Hepatocyte (in vitro differentiated cells): ENCODE results near the gene ACADVL.

Experiments
- EZH2phosphoT487 ChIP-seq: fragments of 200-600 bp; sonication (generic); IDR thresholded peaks from one replicate; pipeline ENCODE4 v1.6.1; 2018; ENCODE audit warnings: antibody characterized with exemption, mild to moderate bottlenecking, low read depth, moderate library complexity; ENCODE audit not compliant: unreplicated experiment, severe bottlenecking
- TF ChIP-seq, protein P1 (sequence below): fragments of 200-600 bp; sonication (generic); IDR thresholded peaks from 2 replicates; pipeline ENCODE4 v1.5.1; 2016; ENCODE audit warnings: antibody characterized with exemption, mild to moderate bottlenecking; ENCODE audit not compliant: poor library complexity

DNA sequence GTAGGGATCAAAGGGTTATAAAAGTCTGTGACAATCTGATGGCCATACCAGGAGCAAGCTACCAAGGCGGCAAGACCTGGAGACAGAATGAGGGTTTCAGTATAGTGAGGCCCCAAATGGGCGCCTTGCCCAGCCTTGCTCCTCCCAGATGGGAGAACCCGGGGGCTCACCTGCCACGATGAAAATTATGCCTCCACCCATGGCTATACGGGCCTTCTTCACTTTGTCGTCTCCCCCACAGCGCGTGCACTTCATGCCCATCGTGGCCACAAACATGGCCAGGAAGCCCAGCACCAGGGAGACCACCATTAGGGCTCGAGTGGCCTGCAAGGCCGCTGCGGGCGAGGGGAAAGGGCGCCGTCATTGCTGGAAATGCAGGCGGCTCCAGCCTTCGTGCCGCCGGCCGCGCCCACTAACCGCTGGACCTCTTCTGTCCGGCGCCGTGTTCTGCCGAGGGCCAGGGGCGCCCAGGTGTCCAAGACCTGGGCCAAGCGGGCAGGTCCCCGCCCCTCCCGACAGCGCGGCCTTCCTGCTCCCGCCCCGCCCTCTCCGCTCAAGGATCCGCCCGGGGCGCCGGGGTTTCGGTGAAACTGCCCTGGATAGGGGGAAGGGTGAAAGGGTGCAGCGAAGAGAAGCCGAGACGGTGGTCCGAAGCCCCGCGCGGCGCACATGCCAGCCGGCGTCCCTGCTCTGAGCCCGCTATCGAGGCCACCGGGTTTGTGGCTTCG, 41.1 kb downstream of the ACADVL start:
- TF ChIP-seq, protein P1, sequence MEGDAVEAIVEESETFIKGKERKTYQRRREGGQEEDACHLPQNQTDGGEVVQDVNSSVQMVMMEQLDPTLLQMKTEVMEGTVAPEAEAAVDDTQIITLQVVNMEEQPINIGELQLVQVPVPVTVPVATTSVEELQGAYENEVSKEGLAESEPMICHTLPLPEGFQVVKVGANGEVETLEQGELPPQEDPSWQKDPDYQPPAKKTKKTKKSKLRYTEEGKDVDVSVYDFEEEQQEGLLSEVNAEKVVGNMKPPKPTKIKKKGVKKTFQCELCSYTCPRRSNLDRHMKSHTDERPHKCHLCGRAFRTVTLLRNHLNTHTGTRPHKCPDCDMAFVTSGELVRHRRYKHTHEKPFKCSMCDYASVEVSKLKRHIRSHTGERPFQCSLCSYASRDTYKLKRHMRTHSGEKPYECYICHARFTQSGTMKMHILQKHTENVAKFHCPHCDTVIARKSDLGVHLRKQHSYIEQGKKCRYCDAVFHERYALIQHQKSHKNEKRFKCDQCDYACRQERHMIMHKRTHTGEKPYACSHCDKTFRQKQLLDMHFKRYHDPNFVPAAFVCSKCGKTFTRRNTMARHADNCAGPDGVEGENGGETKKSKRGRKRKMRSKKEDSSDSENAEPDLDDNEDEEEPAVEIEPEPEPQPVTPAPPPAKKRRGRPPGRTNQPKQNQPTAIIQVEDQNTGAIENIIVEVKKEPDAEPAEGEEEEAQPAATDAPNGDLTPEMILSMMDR, result no peak
- no peak for TF ChIP-seq EZH2phosphoT487
